Rectal smooth muscle tissue (tissue), 1 donor: ENCODE data around the gene TIAM2.
"Not testable (repeated sequence)": the region's sequence is repeated elsewhere in the genome, so short reads cannot be mapped to it uniquely, and the experiment has no call there.

Experiments used
- H3K27ac ChIP-seq: one replicate; pipeline ENCODE4 v1.7.0; 2013; ENCODE audit warnings: low read depth, low read length, inconsistent platforms
- H3K27me3 ChIP-seq: one replicate; pipeline ENCODE4 v1.7.0; 2013; ENCODE audit warnings: low read length; ENCODE audit not compliant: control insufficient read depth, insufficient read depth
- H3K36me3 ChIP-seq: one replicate; pipeline ENCODE4 v1.7.0; 2013; ENCODE audit warnings: low read length; ENCODE audit not compliant: control insufficient read depth, insufficient read depth
- H3K4me1 ChIP-seq: one replicate; pipeline ENCODE4 v1.7.0; 2013; ENCODE audit warnings: low read length; ENCODE audit not compliant: control insufficient read depth, insufficient read depth
- H3K4me3 ChIP-seq: one replicate; pipeline ENCODE4 v1.7.0; 2013; ENCODE audit warnings: low read length
- H3K9ac ChIP-seq: one replicate; pipeline ENCODE4 v1.7.0; 2013; ENCODE audit warnings: low read length

Gene TIAM2

DNA sequence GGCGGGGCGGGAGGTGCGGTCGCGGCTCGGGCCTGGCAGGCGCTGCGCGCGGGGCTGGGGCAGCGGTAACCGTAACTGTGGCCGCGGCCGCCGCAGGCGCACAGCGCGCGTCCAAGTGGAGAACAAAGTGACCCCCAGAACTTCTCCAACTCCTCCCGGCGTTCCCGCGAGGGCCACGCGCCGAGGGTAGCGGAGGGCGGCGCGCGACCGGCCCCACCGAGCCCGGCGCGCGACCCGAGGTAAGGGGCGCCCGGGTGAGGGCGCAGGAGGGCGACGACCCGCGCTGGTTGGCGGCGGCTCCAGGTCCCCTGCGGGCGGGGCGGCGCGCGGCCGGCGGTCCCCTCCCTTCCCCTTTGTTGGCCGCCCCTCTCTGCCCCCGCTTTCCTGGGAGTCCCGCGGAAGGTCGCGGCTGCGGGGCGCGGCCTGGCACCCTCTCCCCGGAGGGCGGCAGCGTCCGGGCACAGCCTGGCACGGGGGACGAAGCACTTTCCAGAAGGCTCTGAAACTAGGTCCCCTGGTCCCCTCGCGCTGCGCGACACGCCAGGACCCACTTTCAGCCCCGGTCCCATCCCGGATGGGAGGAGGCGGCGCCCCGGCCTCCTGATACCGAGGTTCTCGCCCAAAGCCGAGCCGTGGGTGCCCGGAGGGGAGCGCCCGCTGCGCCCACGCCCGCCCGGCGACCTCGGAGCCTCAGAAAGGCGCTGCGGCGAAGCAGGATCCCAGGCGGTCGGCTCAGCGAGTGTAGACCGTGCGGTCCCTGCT is at the start of gene TIAM2:
TSS of gene TIAM2 (plus strand) at position 62 of the 762 bp plus-strand sequence. CDS start 133,909 bp downstream, outside the sequence.
- no peak within 1 kb of the TSS for H3K27ac ChIP-seq
- H3K36me3 ChIP-seq, result no peaks in the 10 kb centered on the region
- H3K4me1 ChIP-seq, result no peaks in the 10 kb centered on the region
- H3K9ac ChIP-seq, result no peak within 1 kb of the TSS
- H3K4me3 ChIP-seq, result peak within 1 kb of the TSS; percentile 78
- H3K27me3 ChIP-seq, result no peaks in the 10 kb centered on the region

DNA sequence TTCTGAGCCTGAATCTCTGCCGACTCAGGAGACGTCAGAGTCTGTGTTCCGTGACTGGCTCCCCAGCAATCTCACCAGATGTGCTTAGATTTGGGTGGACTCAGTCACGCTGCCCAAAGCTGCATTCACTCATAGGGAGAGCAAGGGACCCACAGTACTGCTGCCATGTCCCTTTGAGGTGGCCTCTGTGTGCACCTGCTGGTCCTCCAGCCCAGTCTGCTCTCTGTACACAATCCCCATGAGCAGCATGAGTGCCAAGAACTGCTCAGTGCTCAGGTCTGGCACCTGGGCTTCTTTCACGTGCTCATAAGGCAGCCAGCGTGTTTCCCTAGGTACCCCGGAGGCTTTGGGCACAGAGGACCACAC is 44.2 kb upstream of the TIAM2 start:
- no peaks in the 10 kb centered on the region for H3K4me1 ChIP-seq
- no peaks in the 10 kb centered on the region for H3K27me3 ChIP-seq
- no peak overlapping the region for H3K4me3 ChIP-seq
- H3K9ac ChIP-seq, result no peak overlapping the region
- H3K36me3 ChIP-seq, result peaks cover 3% of the 10 kb centered on the region
- H3K27ac ChIP-seq, result no peak overlapping the region

DNA sequence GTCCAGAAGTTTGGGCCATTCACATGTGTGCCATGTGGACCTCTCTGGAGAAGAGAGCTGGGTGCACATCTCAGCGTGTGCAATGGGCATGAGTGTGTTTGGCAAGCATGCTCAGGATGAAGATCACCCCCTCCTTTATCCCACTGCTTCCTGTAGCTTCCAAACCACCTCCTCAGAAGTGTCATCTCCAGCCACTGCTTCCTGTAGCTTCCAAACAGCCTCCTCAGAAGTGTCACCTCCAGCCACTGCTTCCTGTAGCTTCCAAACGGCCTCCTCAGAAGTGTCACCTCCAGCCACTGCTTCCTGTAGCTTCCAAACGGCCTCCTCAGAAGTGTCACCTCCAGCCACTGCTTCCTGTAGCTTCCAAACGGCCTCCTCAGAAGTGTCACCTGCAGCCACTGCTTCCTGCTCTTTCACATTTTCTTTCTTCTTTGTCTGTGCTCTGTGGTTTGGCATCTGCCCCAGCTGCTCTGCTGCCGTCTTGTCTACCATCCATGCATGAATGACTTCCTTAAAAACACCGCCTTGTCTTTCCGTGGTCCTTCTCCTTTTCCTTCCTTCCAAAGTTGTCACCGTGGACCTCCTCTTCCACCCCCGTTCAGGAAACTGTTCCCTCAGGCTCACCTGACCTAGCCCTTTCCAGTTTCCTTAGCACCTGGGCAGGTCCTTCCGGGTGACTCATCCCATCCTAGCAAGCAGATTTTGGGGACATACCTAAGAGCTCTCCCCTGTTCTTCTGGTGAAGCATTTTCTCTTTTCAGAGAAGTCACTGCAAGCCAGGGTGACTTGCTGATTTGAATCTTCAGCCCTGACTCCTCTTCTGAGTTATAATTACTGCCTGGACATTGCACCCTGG is 43.5 kb upstream of the TIAM2 start:
- Histone ChIP-seq H3K4me1 (no peaks in the 10 kb centered on the region), H3K9ac (no peak overlapping the region), H3K36me3 (peaks cover 3% of the 10 kb centered on the region), H3K4me3 (no peak overlapping the region), H3K27me3 (no peaks in the 10 kb centered on the region), H3K27ac (no peak overlapping the region)

DNA sequence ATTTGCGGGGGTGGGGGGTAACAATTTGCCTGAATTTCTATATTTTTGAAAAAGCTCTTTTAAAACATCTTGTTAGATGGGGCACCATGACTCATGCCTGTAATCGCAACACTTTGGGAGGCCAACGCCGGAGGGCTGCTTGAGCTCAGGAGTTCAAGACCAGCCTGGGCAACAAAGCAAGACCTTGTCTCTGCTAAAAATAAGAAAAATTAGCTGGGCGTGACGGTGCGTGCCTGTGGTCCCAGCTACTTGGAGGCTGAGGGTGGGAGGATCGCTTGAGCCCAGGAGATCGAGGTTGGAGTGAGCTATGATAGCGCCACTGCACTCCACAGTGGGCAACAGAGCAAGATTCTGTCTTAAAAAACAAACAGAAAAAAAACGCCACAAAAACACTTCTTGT is 41.5 kb upstream of the TIAM2 start:
- no peak overlapping the region for H3K27ac ChIP-seq
- peaks cover 3% of the 10 kb centered on the region for H3K36me3 ChIP-seq
- H3K27me3 ChIP-seq, result no peaks in the 10 kb centered on the region
- no peak overlapping the region for H3K4me3 ChIP-seq
- H3K4me1 ChIP-seq, result no peaks in the 10 kb centered on the region
- no peak overlapping the region for H3K9ac ChIP-seq

- Histone ChIP-seq H3K9ac (no peak overlapping the region), H3K36me3 (peaks cover 3% of the 10 kb centered on the region), H3K4me1 (no peaks in the 10 kb centered on the region), H3K27me3 (no peaks in the 10 kb centered on the region), H3K27ac (no peak overlapping the region), H3K4me3 (no peak overlapping the region)
Observed at GRCh38 chr6:154954347-154954746, 40.8 kb upstream of the TIAM2 start.

DNA sequence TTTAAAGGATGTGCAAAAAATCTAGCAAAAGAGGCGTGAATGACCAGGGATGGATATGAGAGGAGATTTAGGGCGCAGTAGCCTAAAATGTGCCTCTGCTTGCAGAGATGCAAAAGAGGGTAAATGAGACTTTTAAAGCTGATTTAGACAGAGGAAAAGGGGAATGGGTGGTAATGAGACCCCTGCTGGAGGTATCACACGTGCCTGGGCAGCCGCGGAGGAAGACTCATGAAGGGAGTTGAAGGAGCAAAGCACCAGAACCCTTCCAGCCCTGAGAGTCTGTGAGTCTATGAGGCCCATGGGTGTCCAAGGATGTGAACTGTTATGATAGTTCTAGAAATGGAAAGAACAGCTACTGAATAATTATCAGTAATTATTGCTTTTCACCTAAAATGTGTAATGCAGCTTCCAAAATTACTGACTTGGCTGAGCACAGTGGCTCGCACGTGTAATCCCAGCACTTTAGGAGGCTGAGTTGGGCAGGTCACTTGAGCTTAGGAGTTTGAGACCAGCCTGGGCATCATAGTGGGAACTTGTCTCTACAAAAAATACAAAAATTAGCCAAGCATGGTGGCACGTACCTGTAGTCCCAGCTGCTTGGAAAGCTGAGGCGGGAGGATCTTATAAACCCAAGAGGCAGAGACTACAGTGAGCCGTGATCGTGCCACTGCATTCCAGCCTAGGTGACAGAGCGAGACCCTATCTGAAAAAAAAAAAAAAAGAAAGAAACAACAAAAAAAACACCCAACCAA is 38.2 kb upstream of the TIAM2 start:
- no peaks in the 10 kb centered on the region for H3K27me3 ChIP-seq
- no peak overlapping the region for H3K27ac ChIP-seq
- no peaks in the 10 kb centered on the region for H3K36me3 ChIP-seq
- no peaks in the 10 kb centered on the region for H3K4me1 ChIP-seq
- H3K9ac ChIP-seq, result no peak overlapping the region
- H3K4me3 ChIP-seq, result no peak overlapping the region

DNA sequence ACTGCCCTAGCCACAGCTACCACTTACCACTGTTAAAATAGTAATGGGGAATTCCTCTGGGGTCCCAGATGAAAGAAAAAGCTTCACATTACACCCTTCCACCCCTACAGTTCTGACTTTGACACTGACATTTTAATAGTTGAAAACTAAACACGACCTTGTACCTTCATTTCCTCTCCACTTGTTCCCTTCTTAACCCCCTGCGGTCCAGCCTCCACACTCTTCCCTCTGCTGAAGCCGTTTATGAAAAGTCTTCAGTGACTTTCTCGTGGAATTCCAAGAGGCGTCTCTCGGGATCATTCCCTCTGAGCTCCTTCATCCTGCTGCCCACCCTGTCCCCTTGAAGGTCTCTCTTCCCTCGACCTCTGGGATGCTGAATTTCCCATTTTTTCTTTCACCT is 36.6 kb upstream of the TIAM2 start:
- Histone ChIP-seq H3K4me1 (no peaks in the 10 kb centered on the region), H3K9ac (no peak overlapping the region), H3K36me3 (no peaks in the 10 kb centered on the region), H3K27me3 (no peaks in the 10 kb centered on the region), H3K4me3 (no peak overlapping the region), H3K27ac (no peak overlapping the region)

- no peak overlapping the region for H3K27ac ChIP-seq
- no peaks in the 10 kb centered on the region for H3K4me1 ChIP-seq
- no peak overlapping the region for H3K4me3 ChIP-seq
- no peaks in the 10 kb centered on the region for H3K36me3 ChIP-seq
- no peak overlapping the region for H3K9ac ChIP-seq
- H3K27me3 ChIP-seq, result no peaks in the 10 kb centered on the region
Observed at GRCh38 chr6:154960299-154960843, 34.7 kb upstream of the TIAM2 start.

- H3K4me1 ChIP-seq, result no peaks in the 10 kb centered on the region
- no peak overlapping the region for H3K9ac ChIP-seq
- no peaks in the 10 kb centered on the region for H3K27me3 ChIP-seq
- no peaks in the 10 kb centered on the region for H3K36me3 ChIP-seq
- no peak overlapping the region for H3K4me3 ChIP-seq
- H3K27ac ChIP-seq, result no peak overlapping the region
Observed at GRCh38 chr6:154960854-154961530, 34.1 kb upstream of the TIAM2 start.

DNA sequence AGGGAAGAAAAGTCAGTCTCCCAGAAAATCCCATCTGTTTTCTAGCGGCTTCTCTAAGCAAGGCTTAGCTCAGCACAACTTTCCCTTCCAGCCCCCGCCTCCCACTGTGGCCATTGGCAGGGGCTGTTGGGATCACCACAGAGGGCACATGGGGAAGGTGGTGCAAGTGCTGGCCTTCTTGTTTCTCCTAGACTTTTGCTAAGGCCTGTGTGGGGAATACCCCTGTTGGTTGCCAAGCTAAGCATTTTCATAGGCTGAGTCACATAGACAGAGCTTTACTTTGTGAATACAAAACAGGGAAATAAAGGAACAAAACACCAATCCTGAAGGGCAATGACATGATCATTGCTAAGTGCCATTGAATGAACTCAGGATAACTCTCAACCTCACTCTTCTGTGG is 32.4 kb upstream of the TIAM2 start:
- Histone ChIP-seq H3K27me3 (no peaks in the 10 kb centered on the region), H3K9ac (no peak overlapping the region), H3K4me3 (no peak overlapping the region), H3K27ac (no peak overlapping the region), H3K36me3 (no peaks in the 10 kb centered on the region), H3K4me1 (no peaks in the 10 kb centered on the region)

DNA sequence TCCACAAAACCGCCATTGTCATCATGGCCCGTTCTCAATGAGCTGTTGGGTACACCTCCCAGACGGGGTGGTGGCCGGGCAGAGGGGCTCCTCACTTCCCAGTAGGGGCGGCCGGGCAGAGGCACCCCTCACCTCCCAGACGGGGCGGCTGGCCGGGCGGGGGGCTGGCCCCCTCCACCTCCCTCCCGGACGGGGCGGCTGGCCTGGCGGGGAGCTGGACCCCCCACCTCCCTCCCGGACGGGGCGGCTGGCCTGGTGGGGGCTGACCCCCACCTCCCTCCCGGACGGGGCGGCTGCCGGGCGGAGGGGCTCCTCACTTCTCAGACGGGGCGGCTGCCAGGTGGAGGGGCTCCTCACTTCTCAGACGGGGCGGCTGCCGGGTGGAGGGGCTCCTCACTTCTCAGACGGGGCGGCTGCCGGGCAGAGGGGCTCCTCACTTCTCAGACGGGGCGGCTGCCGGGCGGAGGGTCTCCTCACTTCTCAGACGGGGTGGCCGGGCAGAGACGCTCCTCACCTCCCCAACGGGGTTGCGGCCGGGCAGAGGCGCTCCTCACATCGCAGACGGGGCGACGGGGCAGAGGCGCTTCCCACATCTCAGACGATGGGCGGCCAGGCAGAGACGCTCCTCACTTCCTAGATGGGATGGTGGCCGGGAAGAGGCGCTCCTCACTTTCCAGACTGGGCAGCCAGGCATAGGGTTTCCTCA is 28.9 kb upstream of the TIAM2 start:
- H3K9ac ChIP-seq, H3K4me1 ChIP-seq, H3K27me3 ChIP-seq, H3K27ac ChIP-seq, H3K4me3 ChIP-seq, H3K36me3 ChIP-seq: not testable (repeated sequence)
